Right hindlimb (tissue), 1 donor: ENCODE results near the gene POU5F1.

Source experiments
- DNase-seq: peaks from one replicate; pipeline ENCODE4 v3.0.0-alpha.2; 2018

The POU5F1 gene

GRCh38 chr6:31138982-31139381, 31.5 kb downstream of the POU5F1 start, which contains the start of gene PSORS1C2:
Gene PSORS1C2, minus strand, starts transcription at chr6:31139066. Its CDS starts 40 bp downstream, at chr6:31139026.
- no peak for DNase-seq

GRCh38 chr6:31135710-31136109, 34.8 kb downstream of the POU5F1 start:
- DNase-seq = no peak

- DNase-seq = no peak
Measured at GRCh38 chr6:31132806-31133205, 37.7 kb downstream of the POU5F1 start.

GRCh38 chr6:31131595-31131994, 38.9 kb downstream of the POU5F1 start:
- DNase-seq = no peak

GRCh38 chr6:31130751-31131150, 39.7 kb downstream of the POU5F1 start:
- no peak for DNase-seq

- no peak for DNase-seq
Measured at GRCh38 chr6:31129130-31129529, 41.4 kb downstream of the POU5F1 start.

- peak; percentile 46 for DNase-seq
Measured at GRCh38 chr6:31128093-31128676, 42.3 kb downstream of the POU5F1 start.

GRCh38 chr6:31126396-31127175, 43.9 kb downstream of the POU5F1 start:
- DNase-seq = no peak

- no peak for DNase-seq
Measured at GRCh38 chr6:31125586-31126363, 44.7 kb downstream of the POU5F1 start.

GRCh38 chr6:31125162-31125561, 45.3 kb downstream of the POU5F1 start:
- DNase-seq = peak; percentile 85

- DNase-seq = peak; percentile 88
Measured at GRCh38 chr6:31122791-31123706, 47.4 kb downstream of the POU5F1 start.

GRCh38 chr6:31121131-31121790, 49.2 kb downstream of the POU5F1 start:
- no peak for DNase-seq

GRCh38 chr6:31120151-31120915, 50.1 kb downstream of the POU5F1 start, which contains the start of gene CDSN:
Gene CDSN, minus strand, starts transcription at chr6:31120446. Its CDS starts 27 bp downstream, at chr6:31120419.
- no peak for DNase-seq

- no peak for DNase-seq
Measured at GRCh38 chr6:31118178-31118577, 52.3 kb downstream of the POU5F1 start.

GRCh38 chr6:31116661-31117385, 53.7 kb downstream of the POU5F1 start:
- peak; percentile 51 for DNase-seq

GRCh38 chr6:31115941-31116560, 54.4 kb downstream of the POU5F1 start:
- no peak for DNase-seq

- no peak for DNase-seq
Measured at GRCh38 chr6:31114970-31115849, 55.3 kb downstream of the POU5F1 start.

- DNase-seq = peak; percentile 81
Measured at GRCh38 chr6:31114541-31114878, 56.0 kb downstream of the POU5F1 start, which contains the start of gene PSORS1C1. Gene PSORS1C1, plus strand, starts transcription at chr6:31114800. Its CDS starts 14,833 bp downstream, at chr6:31129633.
